Vagina (tissue), 2 donors: ENCODE measurements around the gene TMEM255B.

Experiments
- CTCF ChIP-seq, 3 experiments: fragments of 450-650 bp in 2 of 3; fragments of 200-600 bp in 1 of 3; sonication (generic) in 1 of 3; IDR thresholded peaks; one replicate each; pipeline ENCODE4 v1.5.1; 2017 to 2019; ENCODE audit warnings: antibody characterized with exemption in 3 of 3, mild to moderate bottlenecking in 2 of 3, moderate library complexity in 2 of 3
- POLR2A ChIP-seq, 2 donors: fragments of 450-650 bp; IDR thresholded peaks; one replicate each; pipeline ENCODE4 v1.6.1; 2017; ENCODE audit warnings: antibody characterized with exemption in 2 of 2, mild to moderate bottlenecking in 2 of 2, moderate library complexity in 2 of 2
- POLR2AphosphoS5 ChIP-seq, 2 donors: sonication (generic); formaldehyde crosslinking; IDR thresholded peaks; one replicate each; pipeline ENCODE4 v1.9.0; 2017; ENCODE audit warnings: antibody characterized with exemption in 2 of 2, mild to moderate bottlenecking in 2 of 2, low read depth in 1 of 2; ENCODE audit not compliant: insufficient read depth in 1 of 2

GRCh38 chr13:113792236-113792770, 33.3 kb downstream of the TMEM255B start:
- TF ChIP-seq CTCF (IDR thresholded peaks at IDR 0.05) (no peak), POLR2AphosphoS5 (IDR thresholded peaks at IDR 0.05; ENCODE audit: insufficient read depth in 1 of 2, low read depth in 1 of 2) (no peak), POLR2A (IDR thresholded peaks at IDR 0.05) (no peak)
